KOPT-K1 (cell line): ENCODE results near the gene CCDC106.

Experiments
- H3K27ac ChIP-seq: fragments of 200-600 bp; sonication (generic); 2 replicates; pipeline ENCODE4 v1.5.1; 2016; ENCODE audit warnings: antibody characterized with exemption, mild to moderate bottlenecking, low read depth, low read length; ENCODE audit not compliant: poor library complexity, severe bottlenecking
- H3K36me3 ChIP-seq: fragments of 200-600 bp; sonication (generic); 2 replicates; pipeline ENCODE4 v1.5.1; 2017; ENCODE audit warnings: antibody characterized with exemption, mild to moderate bottlenecking, low read length, moderate library complexity; ENCODE audit not compliant: insufficient read depth
- H3K9me3 ChIP-seq: fragments of 200-600 bp; sonication (generic); 2 replicates; pipeline ENCODE4 v1.5.1; 2017; ENCODE audit warnings: antibody characterized with exemption, low read length, mild to moderate bottlenecking; ENCODE audit not compliant: insufficient read depth, poor library complexity, severe bottlenecking

Gene CCDC106

DNA sequence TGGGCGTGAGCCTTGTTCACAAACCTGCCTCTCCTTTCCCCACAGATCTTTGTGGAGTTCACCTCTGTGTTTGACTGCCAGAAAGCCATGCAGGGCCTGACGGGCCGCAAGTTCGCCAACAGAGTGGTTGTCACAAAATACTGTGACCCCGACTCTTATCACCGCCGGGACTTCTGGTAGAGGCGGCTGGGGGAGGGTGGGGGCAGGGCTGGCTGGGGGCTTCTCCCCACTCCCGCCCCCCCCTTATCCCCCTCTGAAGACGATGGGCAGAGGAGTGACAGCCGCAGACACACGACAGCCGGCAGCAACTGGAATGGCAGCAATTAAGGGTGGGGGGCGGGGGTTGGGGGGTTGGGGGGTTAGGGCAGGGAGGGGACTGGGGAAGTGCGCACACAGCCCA is 25.9 kb downstream of the CCDC106 start:
- Histone ChIP-seq H3K36me3 (peaks cover 75% of the 10 kb centered on the region), H3K9me3 (no peaks in the 10 kb centered on the region), H3K27ac (no peak overlapping the region)

DNA sequence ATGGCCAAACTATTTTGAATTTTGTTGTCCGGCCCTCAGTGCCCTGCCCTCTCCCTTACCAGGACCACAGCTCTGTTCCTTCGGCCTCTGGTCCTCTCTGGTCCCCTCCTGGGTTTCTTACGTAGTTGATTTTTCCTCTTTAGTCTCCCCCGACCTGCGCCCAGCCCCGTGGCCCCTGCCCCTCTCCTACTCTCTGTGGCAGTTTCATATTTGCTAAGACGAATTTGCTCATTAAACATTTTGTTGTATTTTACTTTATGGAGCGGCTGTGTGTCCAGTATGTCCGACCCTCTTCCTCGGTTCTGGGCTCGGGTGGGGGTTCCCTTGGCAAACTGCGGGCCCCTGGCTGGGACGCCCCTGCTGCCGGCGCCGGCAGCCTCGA is 26.4 kb downstream of the CCDC106 start:
- Histone ChIP-seq H3K36me3 (peaks cover 75% of the 10 kb centered on the region), H3K9me3 (no peaks in the 10 kb centered on the region), H3K27ac (peak overlapping the region; percentile 89)

DNA sequence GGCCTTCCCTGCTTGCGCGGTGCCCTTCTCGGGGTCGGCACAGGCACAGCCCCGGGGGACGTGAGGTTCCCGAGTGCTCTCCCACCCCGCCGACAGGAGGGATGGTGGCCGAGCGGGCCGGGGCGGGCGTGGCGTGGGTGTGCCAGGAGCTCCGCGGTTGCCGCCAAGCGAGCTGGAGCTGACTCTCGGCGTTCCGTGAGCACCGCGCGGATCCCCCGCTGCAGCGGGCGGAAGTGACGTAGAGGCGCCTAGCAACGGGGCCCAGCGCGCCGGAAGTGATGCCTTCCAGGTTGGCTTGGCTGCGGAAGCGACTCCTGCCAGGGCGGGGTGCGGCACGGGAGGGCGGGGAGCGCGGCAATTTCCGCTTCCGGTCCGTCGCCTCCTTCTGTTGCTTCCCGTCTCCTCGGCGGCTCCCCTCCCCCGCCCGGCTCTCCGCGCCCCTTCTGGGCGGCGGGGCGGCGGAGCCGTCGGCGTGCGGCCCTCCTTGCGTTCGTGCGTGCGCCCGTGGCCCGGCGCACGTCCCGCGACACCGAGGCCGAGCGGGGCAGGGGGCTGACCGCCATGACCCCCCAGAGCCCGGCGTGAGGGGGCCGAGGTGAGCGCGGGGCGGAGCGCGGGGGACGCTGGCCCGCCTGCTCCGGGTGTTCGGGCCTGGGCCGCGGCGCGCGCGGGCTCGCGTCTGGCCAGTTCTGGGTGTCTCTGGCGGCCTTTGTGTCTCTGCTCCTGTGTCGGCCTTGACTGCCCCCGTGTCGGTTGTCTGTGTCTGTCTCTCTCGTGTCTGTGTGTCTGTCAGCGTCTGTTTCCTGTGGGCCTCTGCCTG is 27.0 kb downstream of the CCDC106 start, which contains the start of gene EPN1:
Gene EPN1 (plus strand): TSS at position 386 of the 820 bp plus-strand sequence. CDS start 3,402 bp downstream, outside the sequence.
- Histone ChIP-seq H3K36me3 (peaks cover 75% of the 10 kb centered on the region), H3K27ac (peak within 1 kb of the TSS; percentile 89), H3K9me3 (no peaks in the 10 kb centered on the region)

DNA sequence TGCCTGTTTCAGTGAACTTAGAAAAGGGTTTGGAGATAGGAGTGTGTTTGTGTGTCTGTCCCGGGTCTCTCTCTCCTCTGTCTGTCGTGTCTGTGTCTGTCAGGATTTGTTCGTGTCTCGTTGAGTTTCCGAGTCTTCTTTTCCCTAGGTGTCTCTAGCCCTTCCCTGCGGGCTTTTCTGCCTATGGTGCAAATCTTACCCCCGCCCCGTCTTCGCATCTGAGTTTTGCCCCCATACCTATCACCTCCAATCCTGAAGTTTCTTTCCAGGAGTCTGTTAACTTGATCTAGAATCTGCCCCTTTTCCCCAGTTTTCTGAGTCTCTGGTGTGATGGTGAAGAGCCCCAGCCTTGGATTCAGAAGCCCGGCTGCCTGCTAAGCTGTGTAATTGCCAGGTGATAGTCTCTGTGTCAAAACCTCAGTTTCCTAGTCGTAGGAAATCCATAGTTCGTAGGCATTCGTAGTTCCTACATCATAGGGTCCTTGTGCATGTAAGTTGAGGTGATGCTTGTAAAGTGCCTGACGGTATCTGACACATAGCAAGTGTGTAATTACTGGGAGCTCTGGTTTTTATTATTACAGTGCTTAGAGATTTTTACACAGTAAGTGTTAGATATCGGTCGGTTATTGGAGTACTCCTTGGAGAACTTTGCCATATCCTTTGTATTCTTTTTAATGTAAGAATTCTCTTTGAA is 27.8 kb downstream of the CCDC106 start:
- H3K36me3 ChIP-seq, result peaks cover 75% of the 10 kb centered on the region
- H3K9me3 ChIP-seq, result no peaks in the 10 kb centered on the region
- H3K27ac ChIP-seq, result peak overlapping the region; percentile 89

DNA sequence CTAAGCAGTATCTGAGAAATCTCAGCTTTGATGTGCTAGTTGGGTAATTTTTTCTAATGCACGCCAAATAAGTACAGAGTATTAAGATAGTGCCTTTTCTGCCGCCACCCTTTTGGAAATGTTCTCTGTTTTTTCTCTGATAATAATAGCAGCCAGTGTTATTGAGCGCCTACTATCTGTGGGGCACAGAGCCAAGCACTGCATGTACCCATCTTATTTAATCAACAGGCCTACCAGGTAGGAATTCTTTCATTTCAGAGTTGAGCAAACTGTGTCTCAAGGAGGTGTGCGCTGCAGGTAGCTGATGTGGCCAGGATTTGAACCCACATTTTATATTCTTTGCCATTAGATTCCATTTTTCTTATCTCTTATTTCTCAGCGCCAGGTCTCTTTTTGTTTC is 28.4 kb downstream of the CCDC106 start:
- H3K9me3 ChIP-seq, result no peaks in the 10 kb centered on the region
- no peak overlapping the region for H3K27ac ChIP-seq
- peaks cover 75% of the 10 kb centered on the region for H3K36me3 ChIP-seq

DNA sequence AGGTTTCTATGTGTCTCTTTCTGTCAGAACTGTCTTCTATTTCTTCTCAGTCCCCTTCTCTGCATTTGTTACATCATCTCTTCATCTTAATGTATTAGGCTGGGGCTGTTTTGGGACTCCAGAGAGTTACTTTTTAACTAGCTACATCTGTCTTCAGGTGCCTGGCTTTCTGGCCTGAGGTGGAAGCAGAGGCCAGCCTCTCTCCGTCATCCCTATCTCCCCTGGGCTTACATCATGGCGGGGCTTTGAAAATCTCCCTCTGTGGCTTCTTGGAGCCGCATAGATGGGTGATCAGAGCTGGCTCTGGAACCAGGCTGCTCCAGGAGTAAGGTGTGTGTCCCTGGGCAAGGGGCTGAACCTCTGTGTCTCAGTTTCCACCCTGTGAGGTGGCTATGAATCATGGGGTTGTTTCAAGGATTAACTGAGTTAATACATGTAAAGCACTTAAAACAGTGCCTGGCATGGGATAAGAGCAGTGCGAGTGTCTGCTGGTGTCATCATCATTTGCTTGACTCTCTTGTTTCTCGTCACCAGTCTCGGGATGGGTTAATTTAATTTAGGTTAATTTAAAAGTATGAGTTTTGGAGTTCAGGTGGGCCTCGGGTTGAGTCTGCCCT is 29.0 kb downstream of the CCDC106 start:
- Histone ChIP-seq H3K9me3 (no peaks in the 10 kb centered on the region), H3K27ac (no peak overlapping the region), H3K36me3 (peaks cover 76% of the 10 kb centered on the region)

DNA sequence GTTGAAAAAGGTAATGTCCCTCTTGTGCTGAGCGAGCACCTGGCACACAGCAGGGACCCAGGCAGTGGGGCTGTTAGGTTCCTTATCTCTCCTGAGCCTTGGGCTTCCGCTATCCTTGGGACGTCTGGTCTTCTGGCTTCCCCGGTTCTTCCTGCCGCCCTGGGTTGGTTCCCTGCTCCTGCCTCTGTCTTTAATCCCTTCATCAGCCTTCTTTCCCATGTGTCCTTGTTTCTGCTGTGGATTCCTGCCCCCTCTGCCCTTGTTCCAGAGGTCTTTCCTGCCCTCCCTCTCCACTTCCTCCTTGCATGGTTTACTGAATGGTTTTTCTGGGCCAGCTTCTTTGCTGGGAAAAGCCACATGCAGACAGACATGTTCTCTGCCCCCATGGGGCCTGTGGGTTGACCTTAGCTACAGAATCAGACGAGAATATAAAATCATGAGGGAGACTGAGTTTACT is 29.6 kb downstream of the CCDC106 start:
- Histone ChIP-seq H3K36me3 (peaks cover 74% of the 10 kb centered on the region), H3K27ac (no peak overlapping the region), H3K9me3 (no peaks in the 10 kb centered on the region)

DNA sequence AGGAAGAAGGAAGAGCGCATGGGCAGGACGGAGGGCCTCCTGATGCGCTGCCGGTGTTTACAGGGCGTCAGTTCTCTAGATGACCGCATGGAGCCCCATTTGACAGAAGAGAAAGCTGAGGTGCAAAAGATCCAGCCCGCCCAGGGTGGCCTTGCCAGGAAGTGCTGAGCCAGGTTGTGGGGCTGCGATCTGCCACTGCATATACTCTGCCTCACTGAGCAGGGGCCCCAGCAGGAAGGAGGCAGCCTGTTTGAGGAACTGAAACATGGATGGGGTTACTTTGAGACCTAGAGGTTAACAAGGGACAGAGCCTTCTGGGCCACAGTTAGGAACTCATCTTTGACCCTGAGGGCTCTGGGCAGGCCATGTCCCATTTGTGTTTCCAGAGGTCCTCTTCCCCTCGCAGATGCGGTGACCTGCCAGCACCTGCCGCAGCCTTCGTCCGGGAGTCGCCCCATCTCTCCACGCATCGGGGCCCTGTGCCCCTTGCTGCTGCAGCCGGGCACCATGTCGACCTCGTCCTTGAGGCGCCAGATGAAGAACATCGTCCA is 30.2 kb downstream of the CCDC106 start:
- Histone ChIP-seq H3K9me3 (no peaks in the 10 kb centered on the region), H3K27ac (no peak overlapping the region), H3K36me3 (peaks cover 72% of the 10 kb centered on the region)

DNA sequence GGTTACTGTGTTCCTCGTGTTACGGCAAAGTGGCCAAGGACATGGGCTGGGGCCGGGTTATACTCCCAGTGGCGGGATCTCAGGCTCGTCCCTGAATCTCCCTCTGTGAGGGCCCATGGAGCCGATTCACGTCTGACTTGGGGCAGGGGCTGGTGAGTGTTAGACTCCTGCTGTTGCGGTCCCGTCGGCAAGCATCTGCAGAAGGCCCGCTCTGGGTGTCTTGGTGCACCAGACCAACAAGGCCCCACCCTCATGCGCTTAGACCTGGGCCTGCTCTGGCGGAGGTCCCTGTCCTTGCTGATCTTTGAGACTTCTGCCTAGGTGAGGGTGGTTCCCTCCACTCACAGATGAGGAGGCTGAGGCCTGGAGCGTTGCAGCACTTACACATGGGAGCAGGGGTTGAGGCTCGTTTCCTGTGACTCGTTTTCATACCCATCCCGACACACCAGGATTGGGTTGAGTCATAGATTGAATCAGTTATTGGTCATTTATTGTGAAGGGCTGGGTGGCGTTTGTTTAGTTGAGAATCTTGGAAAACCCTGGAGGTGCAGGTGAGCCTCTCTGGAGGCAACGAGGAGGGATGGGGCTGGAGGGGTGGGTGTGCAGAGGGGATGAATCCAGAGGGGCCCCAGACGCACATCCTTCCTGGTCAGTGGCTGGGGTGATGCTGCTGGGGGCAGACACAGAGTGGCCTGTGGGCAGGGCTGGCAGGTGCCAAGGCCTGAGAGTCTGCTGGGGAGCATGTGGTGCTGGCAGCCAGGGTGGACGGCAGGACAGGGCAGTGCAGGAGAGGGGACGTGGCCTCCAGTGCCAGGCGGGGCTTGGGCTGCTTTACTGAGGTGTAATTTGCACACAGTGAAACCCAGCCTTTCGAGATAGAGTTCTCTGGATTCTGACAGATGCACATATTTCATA is 31.6 kb downstream of the CCDC106 start:
- no peaks in the 10 kb centered on the region for H3K9me3 ChIP-seq
- peaks cover 75% of the 10 kb centered on the region for H3K36me3 ChIP-seq
- no peak overlapping the region for H3K27ac ChIP-seq

DNA sequence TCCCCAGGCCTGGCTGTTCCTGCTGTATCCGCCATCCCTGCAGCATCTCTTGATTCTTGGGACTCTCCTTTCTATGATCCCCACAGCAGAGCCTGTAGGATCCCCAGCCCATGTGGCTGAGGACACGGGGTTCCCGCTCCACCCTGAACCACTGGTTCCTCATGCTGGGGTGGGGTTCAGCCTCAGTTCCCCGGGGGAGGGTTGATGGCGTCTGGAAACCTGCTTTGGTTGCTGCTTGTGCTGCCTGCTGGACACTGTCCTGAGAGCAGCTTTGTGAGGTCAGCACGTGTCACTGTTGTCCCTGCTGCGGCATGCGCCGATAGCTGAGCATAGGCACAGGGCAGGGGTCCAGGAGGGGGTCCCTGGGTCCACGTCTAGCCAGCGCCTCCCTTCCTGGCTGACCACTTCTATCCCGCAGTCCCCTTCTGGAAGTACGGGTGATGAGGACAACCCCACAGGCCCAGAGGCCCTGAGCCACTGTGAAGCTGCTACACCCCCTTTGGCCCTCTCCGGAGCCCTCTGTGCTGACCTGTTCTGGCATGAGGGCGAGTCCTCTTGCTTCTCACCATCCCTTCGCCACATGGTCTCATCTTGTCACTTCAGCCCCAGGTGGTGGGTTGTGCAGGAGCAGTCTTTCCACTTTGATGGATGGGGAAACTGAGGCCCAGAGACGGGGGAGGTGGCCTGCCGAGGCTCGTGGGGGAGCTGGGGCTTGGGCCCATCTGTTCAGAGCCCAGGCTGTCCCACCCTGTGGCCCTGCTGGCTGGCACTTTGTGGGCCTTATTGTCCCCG is 32.5 kb downstream of the CCDC106 start:
- Histone ChIP-seq H3K9me3 (no peaks in the 10 kb centered on the region), H3K27ac (no peak overlapping the region), H3K36me3 (peaks cover 84% of the 10 kb centered on the region)

DNA sequence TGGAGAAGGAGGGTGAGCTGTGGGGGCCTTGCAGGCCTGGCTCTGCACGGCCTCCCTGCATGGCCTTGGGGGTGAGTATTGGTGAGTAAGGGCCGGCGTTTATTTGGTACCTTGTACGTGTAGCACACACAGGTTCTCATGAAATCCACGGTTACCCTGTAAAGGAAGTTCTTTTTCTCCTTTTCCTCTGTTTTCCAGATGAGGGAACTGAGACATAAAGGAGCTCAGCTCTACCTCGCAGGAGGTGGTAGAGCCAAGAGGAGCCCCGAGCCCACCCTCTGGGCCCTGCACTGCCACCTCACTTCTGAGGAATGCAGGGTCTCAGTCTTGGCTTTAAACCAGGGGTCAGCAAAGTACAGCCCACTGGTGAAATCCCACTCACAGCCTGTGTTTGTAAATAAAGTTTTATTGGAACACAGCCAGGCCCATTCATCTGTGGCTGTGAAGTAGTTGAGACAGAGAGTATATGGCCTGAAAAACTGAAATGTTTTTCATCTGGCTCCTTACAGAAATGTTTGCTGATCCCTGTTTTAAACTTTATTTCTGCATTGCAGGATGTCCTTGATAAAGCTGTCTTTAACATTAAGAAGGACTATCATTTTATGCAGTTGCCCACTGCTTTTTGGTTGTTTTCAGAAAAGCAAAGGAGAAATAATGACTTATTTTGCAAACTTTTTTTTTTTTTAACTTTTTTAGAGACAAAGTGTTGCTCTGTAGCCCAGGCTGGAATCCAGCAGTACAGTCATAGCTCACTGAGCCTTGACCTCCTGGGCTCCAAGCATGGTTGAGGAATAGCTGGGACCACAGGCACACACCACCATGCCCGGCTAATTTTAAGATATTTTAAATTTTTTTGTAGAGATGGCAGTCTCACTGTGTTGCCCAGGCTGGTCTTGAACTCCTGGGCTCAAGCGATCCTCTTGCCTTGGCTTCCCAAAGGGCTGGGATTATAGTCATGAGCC is 33.4 kb downstream of the CCDC106 start:
- Histone ChIP-seq H3K27ac (no peak overlapping the region), H3K9me3 (no peaks in the 10 kb centered on the region), H3K36me3 (peaks cover 93% of the 10 kb centered on the region)

DNA sequence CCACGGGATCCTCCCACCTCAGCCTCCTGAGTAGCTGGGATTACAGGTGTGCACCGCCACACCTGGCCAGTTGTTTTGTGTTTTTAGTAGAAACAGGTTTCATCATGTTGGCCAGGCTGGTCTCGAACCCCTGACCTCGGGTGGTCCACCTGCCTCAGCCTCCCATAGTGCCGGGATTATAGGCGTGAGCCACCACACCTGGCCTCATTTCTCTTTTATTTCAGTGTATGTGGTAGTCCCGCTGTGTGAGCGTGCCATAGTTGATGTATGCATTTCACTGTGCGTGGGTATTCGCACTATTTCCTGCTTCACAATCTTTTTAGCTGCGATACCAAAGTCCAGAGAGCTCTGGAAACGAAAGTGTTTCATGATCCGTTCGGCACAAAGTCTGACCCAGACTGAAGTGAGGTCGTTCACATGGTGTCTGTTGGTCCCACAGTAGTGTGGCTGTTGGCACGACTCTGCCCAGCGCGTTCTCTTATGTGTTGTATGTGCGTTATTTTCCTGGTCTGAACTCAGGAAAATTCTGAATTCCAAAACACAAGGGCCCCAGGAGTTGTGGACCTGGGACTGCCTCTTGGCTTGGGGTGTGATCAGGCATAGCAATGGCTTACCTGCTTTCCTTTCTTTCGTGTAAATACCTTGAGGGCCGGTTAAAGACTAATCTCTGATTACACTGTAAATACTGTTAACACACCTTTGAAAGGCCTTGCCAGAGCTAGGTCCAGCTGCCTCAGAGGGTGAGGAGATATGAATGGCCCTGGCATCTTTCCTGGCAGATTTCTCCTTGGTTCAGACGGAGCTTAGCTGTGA is 35.6 kb downstream of the CCDC106 start:
- Histone ChIP-seq H3K9me3 (no peaks in the 10 kb centered on the region), H3K27ac (no peak overlapping the region), H3K36me3 (peaks cover 96% of the 10 kb centered on the region)
